RWPE2 (cell line): Measurements from ENCODE around the gene QSOX1.
A peak's percentile ranks its signal among the peaks of the same experiment; 100 is the strongest.

Experiments
- ATAC-seq: fragments of 200-7000 bp; cut with Tn5 transposase; 3 replicates; pipeline ENCODE4 v1.9.1; 2021; ENCODE audit warnings: low read depth
- DNase-seq: peaks from one replicate; pipeline ENCODE4 v3.0.0-alpha.2; 2020; ENCODE audit warnings: low spot score
- H3K27ac ChIP-seq: fragments of 450-650 bp; 2 replicates; pipeline ENCODE4 v1.5.1; 2017; ENCODE audit warnings: mild to moderate bottlenecking; ENCODE audit not compliant: poor library complexity, severe bottlenecking
- H3K27me3 ChIP-seq: fragments of 250-450 bp; sonication (Bioruptor Pico); 2 replicates; pipeline ENCODE4 v1.5.1; 2021; ENCODE audit warnings: mild to moderate bottlenecking, moderate library complexity; ENCODE audit not compliant: insufficient read depth, poor library complexity, severe bottlenecking
- H3K36me3 ChIP-seq: fragments of 250-450 bp; sonication (Bioruptor Pico); 2 replicates; pipeline ENCODE4 v1.5.1; 2020; ENCODE audit warnings: low read depth, mild to moderate bottlenecking, moderate library complexity
- H3K4me1 ChIP-seq: fragments of 250-450 bp; sonication (Bioruptor Pico); 2 replicates; pipeline ENCODE4 v1.5.1; 2021; ENCODE audit warnings: mild to moderate bottlenecking, moderate library complexity; ENCODE audit not compliant: insufficient read depth, poor library complexity, severe bottlenecking
- H3K4me3 ChIP-seq: fragments of 250-450 bp; sonication (Bioruptor Pico); 2 replicates; pipeline ENCODE4 v1.5.1; 2021; ENCODE audit warnings: mild to moderate bottlenecking, moderate library complexity; ENCODE audit not compliant: severe bottlenecking
- H3K9me3 ChIP-seq: fragments of 250-450 bp; sonication (Bioruptor Pico); 2 replicates; pipeline ENCODE4 v1.5.1; 2021; ENCODE audit warnings: mild to moderate bottlenecking, moderate library complexity; ENCODE audit not compliant: severe bottlenecking
- CTCF ChIP-seq: fragments of 450-650 bp; IDR thresholded peaks from one replicate; pipeline ENCODE4 v1.5.1; 2017; ENCODE audit warnings: mild to moderate bottlenecking, moderate library complexity; ENCODE audit not compliant: poor library complexity, severe bottlenecking

QSOX1 gene

GRCh38 chr1:180176965-180177364 lies 22.3 kb downstream of the QSOX1 start:
- H3K4me1 ChIP-seq, result no peaks in the 10 kb centered on the region
- H3K9me3 ChIP-seq, result no peaks in the 10 kb centered on the region
- H3K36me3 ChIP-seq, result peaks cover 48% of the 10 kb centered on the region
- no peak overlapping the region for H3K4me3 ChIP-seq
- TF ChIP-seq CTCF, result no peak
- H3K27me3 ChIP-seq, result no peaks in the 10 kb centered on the region
- no peak overlapping the region for H3K27ac ChIP-seq
- DNase-seq, result no peak
- no peak for ATAC-seq

GRCh38 chr1:180177931-180178330 lies 23.3 kb downstream of the QSOX1 start:
- Histone ChIP-seq H3K4me1 (no peaks in the 10 kb centered on the region), H3K36me3 (peaks cover 50% of the 10 kb centered on the region), H3K27ac (no peak overlapping the region), H3K4me3 (no peak overlapping the region), H3K27me3 (no peaks in the 10 kb centered on the region), H3K9me3 (no peaks in the 10 kb centered on the region)
- DNase-seq (no peak), ATAC-seq (no peak)
- no peak for TF ChIP-seq CTCF

- H3K27me3 ChIP-seq, result no peaks in the 10 kb centered on the region
- TF ChIP-seq CTCF, result peak; percentile 92
- H3K9me3 ChIP-seq, result no peaks in the 10 kb centered on the region
- no peak overlapping the region for H3K27ac ChIP-seq
- no peak overlapping the region for H3K4me3 ChIP-seq
- H3K36me3 ChIP-seq, result peaks cover 51% of the 10 kb centered on the region
- no peaks in the 10 kb centered on the region for H3K4me1 ChIP-seq
- DNase-seq (peak; percentile 25), ATAC-seq (peak; percentile 41; the same call in 2 of the 3 replicates)
Measured at GRCh38 chr1:180178511-180179161, 24.0 kb downstream of the QSOX1 start.

- no peaks in the 10 kb centered on the region for H3K27me3 ChIP-seq
- TF ChIP-seq CTCF, result peak; percentile 68
- no peaks in the 10 kb centered on the region for H3K9me3 ChIP-seq
- no peak overlapping the region for H3K27ac ChIP-seq
- H3K4me1 ChIP-seq, result no peaks in the 10 kb centered on the region
- H3K36me3 ChIP-seq, result peaks cover 57% of the 10 kb centered on the region
- H3K4me3 ChIP-seq, result no peak overlapping the region
- ATAC-seq (no peak), DNase-seq (no peak)
Measured at GRCh38 chr1:180179162-180179957, 24.7 kb downstream of the QSOX1 start.

GRCh38 chr1:180181048-180181447 lies 26.4 kb downstream of the QSOX1 start:
- DNase-seq (no peak), ATAC-seq (no peak)
- Histone ChIP-seq H3K27ac (no peak overlapping the region), H3K36me3 (peaks cover 71% of the 10 kb centered on the region), H3K9me3 (no peaks in the 10 kb centered on the region), H3K27me3 (no peaks in the 10 kb centered on the region), H3K4me3 (no peak overlapping the region), H3K4me1 (no peaks in the 10 kb centered on the region)
- TF ChIP-seq CTCF, result peak; percentile 42
